ENCODE data around the gene PROZ. TPM values are rescaled to one million over a fixed set of nuclear protein-coding genes. Genes with fewer than 3 reads are reported as not detected.

The PROZ gene
- total RNA-seq, 1 experiment from 2014 or later: not detected

- no peak overlapping the region for H3K4me3 ChIP-seq
- no peaks in the 10 kb centered on the region for H3K9me3 ChIP-seq
- DNase-seq: no peak
- no peaks in the 10 kb centered on the region for H3K27me3 ChIP-seq
- peaks cover 73% of the 10 kb centered on the region for H3K36me3 ChIP-seq
Observed at GRCh38 chr13:113203507-113204377, 45.3 kb downstream of the PROZ start.

- Histone ChIP-seq H3K4me3 (no peak overlapping the region), H3K36me3 (peaks cover 67% of the 10 kb centered on the region), H3K27me3 (no peaks in the 10 kb centered on the region), H3K9me3 (no peaks in the 10 kb centered on the region)
- DNase-seq: no peak
Observed at GRCh38 chr13:113204378-113204734, 45.9 kb downstream of the PROZ start.

GRCh38 chr13:113205428-113205931, 47.0 kb downstream of the PROZ start:
- Histone ChIP-seq H3K27me3 (no peaks in the 10 kb centered on the region), H3K36me3 (peaks cover 56% of the 10 kb centered on the region), H3K4me3 (no peak overlapping the region), H3K9me3 (no peaks in the 10 kb centered on the region)
- no peak for DNase-seq

DNA sequence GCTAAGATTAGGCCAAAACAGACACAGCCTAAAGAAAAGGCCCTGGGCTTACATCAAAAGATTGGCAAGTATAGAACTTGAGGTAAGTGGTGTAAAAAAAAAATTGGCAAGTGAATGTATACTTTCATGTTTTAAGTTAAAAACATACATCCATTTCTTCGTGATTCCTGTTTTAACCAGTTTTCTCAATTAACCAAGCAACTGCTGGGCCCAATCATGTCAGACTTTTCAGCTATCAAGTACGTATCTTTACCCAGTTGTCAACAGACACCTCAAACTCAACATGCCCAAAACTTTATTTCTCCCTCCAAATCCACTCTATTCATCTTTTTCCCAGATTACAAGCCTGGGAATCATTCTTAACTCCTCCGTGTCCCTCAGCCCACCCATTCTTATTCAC, 49.0 kb downstream of the PROZ start:
- H3K36me3 ChIP-seq: peaks cover 68% of the 10 kb centered on the region
- H3K9me3 ChIP-seq: no peaks in the 10 kb centered on the region
- H3K4me3 ChIP-seq: peak overlapping the region; percentile 96
- DNase-seq: no peak
- no peaks in the 10 kb centered on the region for H3K27me3 ChIP-seq

- peak overlapping the region; percentile 96 for H3K4me3 ChIP-seq
- no peaks in the 10 kb centered on the region for H3K27me3 ChIP-seq
- peaks cover 67% of the 10 kb centered on the region for H3K36me3 ChIP-seq
- no peaks in the 10 kb centered on the region for H3K9me3 ChIP-seq
- DNase-seq: peak; percentile 53
Observed at GRCh38 chr13:113207890-113208420, 49.5 kb downstream of the PROZ start.

DNA sequence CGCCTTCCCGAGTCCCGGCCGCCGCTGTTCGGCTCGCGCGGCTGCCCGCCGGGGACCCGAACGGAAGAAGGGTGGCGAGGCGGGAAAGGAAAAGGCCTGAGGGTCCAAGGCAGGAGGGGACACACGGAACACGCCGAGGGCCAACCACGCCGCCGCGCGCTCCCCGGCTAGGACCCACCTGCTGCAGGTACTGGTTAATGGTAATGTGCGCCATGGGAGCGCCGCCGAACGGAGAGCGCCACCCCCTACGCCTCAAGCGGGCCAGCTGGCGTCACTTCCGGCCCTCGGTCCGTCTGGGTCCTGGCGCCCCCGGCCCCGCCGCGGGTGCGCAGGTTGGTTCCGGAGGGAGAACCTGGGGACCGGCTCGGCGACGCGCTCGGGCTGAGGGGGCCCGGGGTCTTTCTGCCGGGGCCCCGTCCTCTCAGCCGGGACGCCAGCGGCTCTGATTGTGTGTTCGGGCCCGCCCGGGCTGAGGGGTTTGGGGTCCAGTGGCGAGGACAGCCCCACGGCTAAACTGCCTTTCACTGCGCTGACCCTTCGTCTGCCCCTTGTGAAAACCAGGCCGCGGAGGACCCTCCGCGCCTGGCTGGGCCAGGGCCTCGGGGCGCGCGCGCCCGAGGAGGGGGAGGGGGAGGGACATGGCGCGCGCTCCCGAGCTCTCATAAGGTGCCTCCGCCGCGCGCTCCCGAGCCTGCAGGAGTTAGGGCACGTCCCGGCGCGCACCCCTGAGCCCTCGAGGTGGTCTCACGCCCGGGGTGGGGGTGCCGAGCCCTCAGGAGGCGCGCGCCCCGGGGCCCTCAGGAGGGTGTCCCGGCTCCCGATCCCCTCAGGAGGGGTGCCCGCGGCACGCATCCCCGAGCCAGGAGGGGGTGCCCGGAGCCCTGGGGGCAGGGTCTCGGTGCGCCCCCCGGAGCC, 50.2 kb downstream of the PROZ start, which contains the start of gene PCID2:
Gene PCID2, minus strand, starts transcription at position 249 of the 915 bp plus-strand sequence. Its CDS starts 35 bp downstream, at position 214.
- no peaks in the 10 kb centered on the region for H3K9me3 ChIP-seq
- no peaks in the 10 kb centered on the region for H3K27me3 ChIP-seq
- peak within 1 kb of the TSS; percentile 96 for H3K4me3 ChIP-seq
- H3K36me3 ChIP-seq: peaks cover 65% of the 10 kb centered on the region
- peak; percentile 88 for DNase-seq

DNA sequence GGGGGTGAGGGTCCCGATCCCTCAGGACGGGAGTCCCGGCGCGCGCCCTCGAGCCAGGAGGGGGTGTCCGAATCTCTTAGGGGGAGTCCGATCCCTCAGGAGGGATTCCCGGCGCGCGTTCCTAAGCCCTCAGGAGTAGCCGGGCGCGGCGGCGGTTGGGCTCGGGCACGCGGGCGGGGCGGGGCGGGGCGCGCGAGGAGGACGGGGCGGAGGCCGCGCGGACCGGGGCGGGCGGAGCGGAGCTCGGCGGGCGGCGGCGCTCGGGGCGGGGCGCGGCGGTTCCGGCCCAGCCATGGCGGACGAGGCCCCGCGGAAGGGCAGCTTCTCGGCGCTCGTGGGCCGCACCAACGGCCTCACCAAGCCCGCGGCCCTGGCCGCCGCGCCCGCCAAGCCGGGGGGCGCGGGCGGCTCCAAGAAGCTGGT, 50.9 kb downstream of the PROZ start, which contains the start of gene CUL4A:
Gene CUL4A, plus strand, starts transcription at position 278 of the 423 bp plus-strand sequence. Its CDS starts 15 bp downstream, at position 293.
- peak within 1 kb of the TSS; percentile 96 for H3K4me3 ChIP-seq
- H3K36me3 ChIP-seq: peaks cover 67% of the 10 kb centered on the region
- no peaks in the 10 kb centered on the region for H3K27me3 ChIP-seq
- H3K9me3 ChIP-seq: no peaks in the 10 kb centered on the region
- DNase-seq: peak; percentile 86

DNA sequence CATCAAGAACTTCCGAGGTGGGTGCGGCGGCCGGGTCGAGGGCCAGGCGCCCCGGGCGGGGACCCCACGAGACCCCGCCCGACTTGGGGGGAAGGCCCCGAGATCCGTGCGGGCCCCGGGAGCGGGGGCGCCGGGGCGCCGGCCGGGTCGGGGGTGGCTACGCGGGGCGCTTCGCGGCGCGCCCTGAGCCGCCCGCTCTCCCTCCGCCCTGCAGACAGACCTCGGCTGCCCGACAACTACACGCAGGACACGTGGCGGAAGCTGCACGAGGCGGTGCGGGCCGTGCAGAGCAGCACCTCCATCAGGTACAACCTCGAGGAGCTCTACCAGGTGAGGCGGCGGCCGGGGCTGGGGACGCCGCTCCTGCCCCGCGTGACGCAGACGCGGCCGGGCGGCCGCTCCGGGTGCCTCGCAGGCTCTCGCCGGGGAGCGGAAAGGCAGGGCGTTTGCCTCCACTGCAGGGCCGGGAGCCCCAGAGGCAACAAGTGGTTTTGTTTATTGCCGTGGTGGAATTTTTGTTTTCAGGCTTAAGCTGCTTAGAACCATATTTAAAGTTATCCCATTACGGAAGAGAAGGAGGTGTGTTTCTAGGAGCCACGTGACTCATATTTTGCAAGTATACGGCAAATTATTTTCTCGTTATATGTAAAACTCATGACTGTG, 51.4 kb downstream of the PROZ start:
- Histone ChIP-seq H3K36me3 (peaks cover 63% of the 10 kb centered on the region), H3K9me3 (no peaks in the 10 kb centered on the region), H3K4me3 (peak overlapping the region; percentile 96), H3K27me3 (no peaks in the 10 kb centered on the region)
- peak; percentile 44 for DNase-seq

DNA sequence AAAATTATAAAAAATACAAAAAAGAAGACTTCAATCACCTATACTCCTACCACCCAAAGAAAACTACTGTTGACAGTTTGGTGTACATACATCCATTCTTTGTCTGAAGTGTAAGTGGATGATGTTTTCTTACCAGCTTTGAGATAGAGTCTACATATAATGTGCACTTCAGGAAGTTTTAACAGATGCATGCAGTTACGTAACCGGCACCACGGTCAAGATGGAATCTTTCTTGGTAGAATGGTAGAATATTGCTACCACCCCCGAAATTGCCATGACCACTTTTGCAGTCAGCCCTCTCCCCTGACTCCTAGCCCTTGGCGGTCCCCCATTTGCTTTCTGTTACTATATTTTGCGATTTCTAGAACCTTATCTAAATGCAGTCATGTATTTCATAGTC, 52.4 kb downstream of the PROZ start:
- Histone ChIP-seq H3K4me3 (peak overlapping the region; percentile 96), H3K27me3 (no peaks in the 10 kb centered on the region), H3K9me3 (no peaks in the 10 kb centered on the region), H3K36me3 (peaks cover 57% of the 10 kb centered on the region)
- no peak for DNase-seq

- H3K27me3 ChIP-seq: no peaks in the 10 kb centered on the region
- H3K4me3 ChIP-seq: no peak overlapping the region
Observed at GRCh38 chr13:113211774-113212173, 53.3 kb downstream of the PROZ start.

DNA sequence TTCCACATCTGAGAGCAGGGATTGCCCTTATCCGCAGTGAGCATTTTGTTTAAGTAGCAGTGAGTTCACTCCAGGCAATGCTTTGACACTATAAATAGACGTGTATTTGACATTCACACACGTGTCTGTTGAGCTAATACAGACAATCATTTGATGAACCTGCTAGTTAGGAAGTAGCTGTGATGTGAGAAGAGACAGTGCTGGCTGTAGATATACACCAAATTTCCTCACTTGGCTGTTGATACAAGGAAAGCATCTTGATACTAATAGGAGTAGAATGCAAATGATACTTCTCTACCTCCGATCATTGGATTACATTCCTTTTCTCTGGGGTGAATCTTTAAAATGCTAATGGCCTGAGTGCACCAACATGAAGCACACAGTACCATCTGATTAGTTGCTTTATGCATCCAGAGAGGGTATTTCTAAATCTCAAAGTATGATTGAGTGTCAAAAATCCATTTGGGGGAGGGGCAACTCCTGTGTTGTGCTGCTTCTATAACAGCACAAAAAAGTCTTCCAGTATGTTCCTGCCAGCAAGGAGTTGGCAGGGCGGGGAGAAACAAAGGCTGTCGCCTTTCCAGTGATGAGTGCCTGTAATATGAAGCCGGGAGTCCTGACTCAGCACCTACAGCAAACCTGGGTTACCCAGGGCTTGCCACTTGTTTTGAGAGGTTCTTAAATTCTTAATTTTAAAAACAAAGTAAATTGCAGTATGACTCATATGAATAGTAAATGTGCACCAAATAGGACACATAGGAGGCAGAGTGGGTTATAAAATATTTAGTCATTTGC, 58.0 kb downstream of the PROZ start:
- Histone ChIP-seq H3K36me3 (peaks cover 49% of the 10 kb centered on the region), H3K4me3 (no peak overlapping the region), H3K27me3 (no peaks in the 10 kb centered on the region), H3K9me3 (no peaks in the 10 kb centered on the region)
- peak; percentile 70 for DNase-seq

More at GRCh38 chr13:113211774-113212173, 53.3 kb downstream of the PROZ start:
- peaks cover 47% of the 10 kb centered on the region for H3K36me3 ChIP-seq
- no peaks in the 10 kb centered on the region for H3K9me3 ChIP-seq
- DNase-seq: peak; percentile 16

DNA sequence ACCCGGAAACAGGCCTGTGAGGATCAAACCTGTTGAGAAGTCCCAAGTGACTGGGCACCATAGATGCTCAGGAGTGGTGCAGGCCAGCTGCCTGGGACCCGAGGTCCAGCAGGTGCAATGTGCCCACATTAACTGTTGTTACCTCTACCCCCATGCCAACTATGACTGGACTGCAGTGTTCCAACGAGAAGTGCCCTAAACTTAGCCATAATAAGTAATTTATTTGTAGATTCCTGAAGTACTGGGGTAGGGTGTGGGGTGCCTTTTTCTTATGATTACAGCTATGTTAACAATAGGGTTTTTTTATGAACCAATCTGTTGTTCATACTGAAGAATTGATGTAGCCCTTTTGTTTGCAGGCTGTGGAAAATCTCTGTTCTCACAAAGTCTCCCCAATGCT, 60.1 kb downstream of the PROZ start:
- Histone ChIP-seq H3K36me3 (peaks cover 45% of the 10 kb centered on the region), H3K27me3 (no peaks in the 10 kb centered on the region), H3K9me3 (no peaks in the 10 kb centered on the region), H3K4me3 (no peak overlapping the region)
- DNase-seq: no peak

DNA sequence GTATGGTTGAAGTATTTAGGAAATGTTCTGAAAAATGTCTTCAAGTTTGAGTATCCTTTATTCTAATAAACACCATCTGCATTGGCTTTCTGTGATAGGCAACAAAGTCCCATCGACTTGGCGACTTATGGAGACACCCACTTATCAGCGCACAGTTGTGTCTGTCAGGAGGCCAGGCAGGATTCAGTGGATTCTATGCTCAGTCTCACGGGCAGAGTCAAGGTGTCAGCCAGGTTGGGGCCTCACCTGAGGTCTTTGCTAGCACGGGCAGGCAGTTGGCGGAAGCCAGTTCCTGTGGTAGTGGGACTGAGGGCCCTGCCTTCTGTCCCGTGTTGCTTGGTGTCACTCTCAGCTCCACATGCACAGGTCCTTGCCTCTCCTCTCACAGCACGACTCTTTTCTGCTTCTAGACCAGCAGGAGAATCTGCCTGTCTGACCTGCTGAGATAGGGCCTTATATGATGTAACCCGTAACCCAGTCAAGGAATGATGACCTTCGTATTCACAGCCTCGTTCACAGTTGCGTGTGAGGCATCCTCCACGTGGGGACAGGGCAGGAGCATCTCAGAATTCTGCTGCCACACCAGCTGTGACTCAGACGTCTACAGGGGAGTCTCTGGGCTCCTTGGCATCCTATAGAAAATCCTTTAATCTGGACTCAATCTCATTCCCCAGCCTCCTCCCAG, 61.0 kb downstream of the PROZ start:
- Histone ChIP-seq H3K4me3 (no peak overlapping the region), H3K36me3 (peaks cover 42% of the 10 kb centered on the region), H3K27me3 (no peaks in the 10 kb centered on the region), H3K9me3 (no peaks in the 10 kb centered on the region)
- no peak for DNase-seq

GRCh38 chr13:113220141-113220598, 61.7 kb downstream of the PROZ start:
- Histone ChIP-seq H3K4me3 (no peak overlapping the region), H3K36me3 (peaks cover 49% of the 10 kb centered on the region), H3K27me3 (no peaks in the 10 kb centered on the region)

DNA sequence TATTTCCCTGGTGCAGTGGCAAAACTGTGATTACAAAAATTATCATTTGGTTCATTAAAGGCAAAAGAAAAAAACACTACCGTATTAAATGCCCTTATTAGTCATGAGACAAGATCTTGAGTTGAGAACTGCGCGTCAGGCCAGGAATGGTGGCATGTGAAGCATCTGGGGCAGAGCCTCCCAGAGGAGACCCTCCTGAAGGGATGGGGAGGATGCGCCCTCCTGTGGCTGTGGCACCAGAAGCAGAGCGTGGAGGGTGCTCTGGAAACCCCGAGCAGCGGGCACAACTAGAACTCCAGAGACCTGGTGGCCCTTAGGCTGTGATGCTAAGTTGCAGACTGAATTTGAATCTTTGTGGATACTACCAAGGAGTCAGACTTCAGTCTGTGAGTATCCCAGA, 62.4 kb downstream of the PROZ start:
- Histone ChIP-seq H3K36me3 (peaks cover 56% of the 10 kb centered on the region), H3K27me3 (no peaks in the 10 kb centered on the region), H3K9me3 (no peaks in the 10 kb centered on the region), H3K4me3 (no peak overlapping the region)
- no peak for DNase-seq

More at GRCh38 chr13:113220141-113220598, 61.7 kb downstream of the PROZ start:
- H3K9me3 ChIP-seq: no peaks in the 10 kb centered on the region
- no peak for DNase-seq

Measured in MG63 (cell line).